GM19452 (cell line): Measurements from ENCODE around the gene FIZ1.

Source experiments
- ATAC-seq: cut with Tn5 transposase; IDR thresholded peaks from one replicate; pipeline ENCODE4 v1.9.1; 2021; ENCODE audit not compliant: unreplicated experiment

FIZ1 gene

DNA sequence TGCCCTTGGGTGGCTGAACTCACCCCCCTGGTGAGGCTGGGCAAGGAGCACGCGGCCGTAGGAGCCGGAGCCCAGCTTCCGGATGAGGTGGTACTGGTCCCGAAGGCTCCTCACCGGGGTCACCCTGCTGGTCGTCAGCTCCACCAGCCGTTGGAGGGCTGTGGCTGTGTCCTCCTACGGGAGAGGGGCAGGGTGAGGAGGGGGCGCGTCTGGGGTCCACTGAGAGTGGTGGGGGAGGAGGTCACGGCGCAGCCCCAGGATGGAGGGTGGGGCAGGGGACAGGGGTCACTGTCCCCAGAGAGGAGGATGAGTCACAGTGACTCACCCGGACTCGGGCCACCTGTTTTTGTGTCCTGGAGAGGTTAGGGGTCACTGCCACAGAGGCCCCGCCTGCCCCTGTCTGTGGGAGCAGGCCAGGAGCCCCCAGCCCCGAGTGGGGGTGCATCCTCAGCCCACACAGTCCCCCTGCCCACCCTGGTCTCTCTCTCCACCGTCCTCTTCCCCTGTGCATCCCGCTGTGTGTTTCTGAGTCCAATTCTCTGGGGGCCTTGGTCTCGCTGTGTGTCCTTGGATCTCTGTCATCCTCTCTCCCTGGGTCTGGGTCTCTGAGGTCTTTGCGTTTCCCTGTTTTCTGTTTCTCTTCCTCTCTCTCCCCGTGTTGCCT, 54.4 kb downstream of the FIZ1 start:
- no peak for ATAC-seq

GRCh38 chr19:55544014-55544413, 55.3 kb downstream of the FIZ1 start:
- ATAC-seq: no peak

DNA sequence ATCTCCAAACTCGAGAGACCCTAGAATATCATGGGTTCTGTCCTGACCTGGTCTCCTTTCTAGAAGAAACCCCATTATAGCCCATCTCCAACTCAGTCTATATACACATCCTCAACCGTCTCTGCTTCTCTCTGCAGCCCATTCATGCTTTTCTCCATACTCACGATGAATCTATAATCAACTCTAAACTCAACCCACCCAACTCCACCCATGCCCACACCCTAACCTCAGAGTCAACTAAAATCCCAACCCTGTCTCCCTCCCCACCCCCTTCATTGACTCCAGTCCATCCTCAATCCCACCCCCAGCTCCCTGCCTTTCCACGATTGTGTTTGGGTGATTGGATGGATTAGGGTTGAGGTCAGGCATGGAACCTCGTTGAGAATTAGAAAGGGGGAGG, 55.8 kb downstream of the FIZ1 start:
- ATAC-seq: no peak

DNA sequence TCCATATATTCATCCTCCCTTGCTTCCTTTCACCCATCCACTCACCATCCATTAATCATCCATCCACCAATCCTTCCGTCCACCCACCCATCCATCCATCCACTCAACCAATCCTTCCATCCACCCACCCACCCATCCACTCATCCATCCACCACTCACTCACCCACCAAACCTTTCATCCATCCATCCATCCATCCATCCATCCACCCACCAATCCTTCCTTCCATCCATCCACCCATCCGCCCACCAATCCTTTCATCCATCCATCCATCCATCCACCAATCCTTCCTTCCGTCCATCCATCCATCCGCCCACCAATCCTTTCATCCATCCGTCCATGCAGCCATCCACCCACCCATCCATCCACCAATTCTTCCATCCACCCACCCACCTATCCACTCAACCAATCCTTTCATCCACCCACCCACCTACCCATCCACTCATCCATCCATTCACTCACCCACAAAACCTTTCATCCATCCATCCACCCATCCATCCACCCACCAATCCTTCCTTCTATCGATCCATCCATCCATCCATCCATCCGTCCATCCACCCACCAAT, 56.9 kb downstream of the FIZ1 start:
- ATAC-seq: no peak
